ENCODE results near the gene MINK1.
"Not testable (repeated sequence)": the region's sequence is repeated elsewhere in the genome, so short reads cannot be mapped to it uniquely, and the experiment has no call there.

The MINK1 gene

GRCh38 chr17:4863321-4863720 is 30.2 kb downstream of the MINK1 start:
- Mint-ChIP-seq H3K27me3 (no peaks in the 10 kb centered on the region), H3K36me3 (peaks cover 6% of the 10 kb centered on the region), H3K4me1 (ENCODE audit: low read depth) (peaks cover 8% of the 10 kb centered on the region), H3K4me3 (no peak overlapping the region), H3K9me3 (ENCODE audit: low read depth) (no peaks in the 10 kb centered on the region), H3K27ac (no peak overlapping the region)

- H3K36me3 Mint-ChIP-seq; H3K27me3 Mint-ChIP-seq; H3K9me3 Mint-ChIP-seq (ENCODE audit: low read depth); H3K27ac Mint-ChIP-seq; H3K4me3 Mint-ChIP-seq; H3K4me1 Mint-ChIP-seq (ENCODE audit: low read depth): not testable (repeated sequence)
Measured at GRCh38 chr17:4867535-4867934, 34.4 kb downstream of the MINK1 start.

DNA sequence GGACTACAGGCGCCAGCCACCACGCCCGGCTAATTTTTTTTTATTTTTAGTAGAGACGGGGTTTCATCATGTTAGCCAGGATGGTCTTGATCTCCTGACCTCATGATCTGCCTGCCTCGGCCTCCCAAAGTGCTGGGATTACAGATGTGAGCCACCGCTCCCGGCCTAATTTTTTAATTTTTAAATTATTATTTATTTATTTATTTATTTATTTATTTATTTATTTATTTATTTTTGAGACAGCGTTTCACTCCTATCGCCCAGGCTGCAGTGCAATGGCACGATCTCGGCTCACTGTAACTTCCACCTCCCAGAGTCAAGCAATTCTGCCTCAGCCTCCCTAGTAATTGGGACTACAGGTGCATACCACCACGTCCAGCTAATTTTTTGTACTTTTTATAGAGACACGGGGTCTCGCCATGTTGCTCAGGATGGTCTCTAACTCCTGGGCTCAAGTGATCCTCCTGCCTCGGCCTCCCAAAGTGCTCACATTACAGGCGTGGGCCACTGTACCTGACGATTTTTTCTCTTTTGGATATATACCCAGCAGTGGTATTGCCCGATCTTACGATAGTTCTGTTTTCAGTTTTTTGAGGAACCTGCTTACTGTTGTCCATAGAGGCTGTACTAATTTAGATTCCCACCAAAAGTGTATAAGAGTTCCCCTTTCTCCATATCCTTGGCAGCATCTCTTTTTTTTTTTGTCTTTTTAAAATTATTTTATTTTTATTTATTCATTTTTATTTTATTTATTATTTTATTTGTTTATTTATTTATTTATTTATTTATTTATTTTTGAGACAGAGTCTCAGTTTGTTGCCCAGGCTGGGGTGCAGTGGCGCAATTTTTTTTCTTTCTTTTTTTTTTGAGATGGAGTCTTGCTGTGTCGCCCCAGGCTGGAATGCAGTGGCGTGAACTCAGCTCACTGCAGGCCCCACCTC is 36.2 kb downstream of the MINK1 start:
- H3K4me1 Mint-ChIP-seq (ENCODE audit: low read depth); H3K27me3 Mint-ChIP-seq; H3K9me3 Mint-ChIP-seq (ENCODE audit: low read depth); H3K27ac Mint-ChIP-seq; H3K4me3 Mint-ChIP-seq; H3K36me3 Mint-ChIP-seq: not testable (repeated sequence)

- H3K9me3 Mint-ChIP-seq (ENCODE audit: low read depth): no peaks in the 10 kb centered on the region
- H3K27me3 Mint-ChIP-seq: no peaks in the 10 kb centered on the region
- peaks cover 5% of the 10 kb centered on the region for H3K36me3 Mint-ChIP-seq
- peaks cover 6% of the 10 kb centered on the region for H3K4me1 Mint-ChIP-seq (ENCODE audit: low read depth)
- no peak overlapping the region for H3K4me3 Mint-ChIP-seq
- H3K27ac Mint-ChIP-seq: no peak overlapping the region
Measured at GRCh38 chr17:4870855-4871254, 37.7 kb downstream of the MINK1 start.

GRCh38 chr17:4872786-4873185 is 39.6 kb downstream of the MINK1 start:
- H3K9me3 Mint-ChIP-seq (ENCODE audit: low read depth): no peaks in the 10 kb centered on the region
- H3K36me3 Mint-ChIP-seq: peaks cover 5% of the 10 kb centered on the region
- H3K27me3 Mint-ChIP-seq: no peaks in the 10 kb centered on the region
- peak overlapping the region; percentile 46 for H3K27ac Mint-ChIP-seq
- H3K4me1 Mint-ChIP-seq (ENCODE audit: low read depth): peaks cover 7% of the 10 kb centered on the region
- H3K4me3 Mint-ChIP-seq: no peak overlapping the region

- peaks cover 7% of the 10 kb centered on the region for H3K4me1 Mint-ChIP-seq (ENCODE audit: low read depth)
- H3K9me3 Mint-ChIP-seq (ENCODE audit: low read depth): no peaks in the 10 kb centered on the region
- no peak overlapping the region for H3K4me3 Mint-ChIP-seq
- H3K27me3 Mint-ChIP-seq: no peaks in the 10 kb centered on the region
- peaks cover 2% of the 10 kb centered on the region for H3K36me3 Mint-ChIP-seq
- H3K27ac Mint-ChIP-seq: no peak overlapping the region
Measured at GRCh38 chr17:4877089-4877488, 43.9 kb downstream of the MINK1 start.

- no peak overlapping the region for H3K27ac Mint-ChIP-seq
- H3K4me3 Mint-ChIP-seq: no peak overlapping the region
- H3K36me3 Mint-ChIP-seq: no peaks in the 10 kb centered on the region
- H3K4me1 Mint-ChIP-seq (ENCODE audit: low read depth): peaks cover 6% of the 10 kb centered on the region
- H3K27me3 Mint-ChIP-seq: no peaks in the 10 kb centered on the region
- no peaks in the 10 kb centered on the region for H3K9me3 Mint-ChIP-seq (ENCODE audit: low read depth)
Measured at GRCh38 chr17:4879601-4880000, 46.5 kb downstream of the MINK1 start.

DNA sequence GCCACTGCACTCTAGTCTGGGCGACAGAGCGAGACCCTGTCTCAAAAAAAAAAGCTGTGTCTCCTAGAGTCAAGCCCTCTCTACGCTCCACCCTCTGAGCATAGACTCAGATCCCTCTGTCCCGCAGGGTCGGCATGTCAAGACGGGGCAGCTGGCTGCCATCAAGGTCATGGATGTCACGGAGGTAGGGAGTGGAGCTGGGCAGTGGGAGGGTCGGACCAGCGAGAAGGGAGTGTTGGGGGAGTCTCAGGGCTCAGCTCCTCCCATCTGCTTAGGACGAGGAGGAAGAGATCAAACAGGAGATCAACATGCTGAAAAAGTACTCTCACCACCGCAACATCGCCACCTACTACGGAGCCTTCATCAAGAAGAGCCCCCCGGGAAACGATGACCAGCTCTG is 47.7 kb downstream of the MINK1 start:
- H3K27me3 Mint-ChIP-seq: no peaks in the 10 kb centered on the region
- peaks cover 6% of the 10 kb centered on the region for H3K4me1 Mint-ChIP-seq (ENCODE audit: low read depth)
- H3K36me3 Mint-ChIP-seq: no peaks in the 10 kb centered on the region
- no peak overlapping the region for H3K4me3 Mint-ChIP-seq
- H3K27ac Mint-ChIP-seq: no peak overlapping the region
- no peaks in the 10 kb centered on the region for H3K9me3 Mint-ChIP-seq (ENCODE audit: low read depth)

GRCh38 chr17:4881761-4882555 is 48.8 kb downstream of the MINK1 start:
- H3K27ac Mint-ChIP-seq: no peak overlapping the region
- no peaks in the 10 kb centered on the region for H3K9me3 Mint-ChIP-seq (ENCODE audit: low read depth)
- no peak overlapping the region for H3K4me3 Mint-ChIP-seq
- H3K27me3 Mint-ChIP-seq: no peaks in the 10 kb centered on the region
- H3K4me1 Mint-ChIP-seq (ENCODE audit: low read depth): peaks cover 4% of the 10 kb centered on the region
- no peaks in the 10 kb centered on the region for H3K36me3 Mint-ChIP-seq

- H3K4me1 Mint-ChIP-seq (ENCODE audit: low read depth): peaks cover 1% of the 10 kb centered on the region
- no peaks in the 10 kb centered on the region for H3K9me3 Mint-ChIP-seq (ENCODE audit: low read depth)
- no peaks in the 10 kb centered on the region for H3K27me3 Mint-ChIP-seq
- peaks cover 3% of the 10 kb centered on the region for H3K36me3 Mint-ChIP-seq
- H3K4me3 Mint-ChIP-seq: no peak overlapping the region
- no peak overlapping the region for H3K27ac Mint-ChIP-seq
Measured at GRCh38 chr17:4884489-4884888, 51.3 kb downstream of the MINK1 start.

GRCh38 chr17:4886830-4887229 is 53.7 kb downstream of the MINK1 start:
- Mint-ChIP-seq H3K9me3 (ENCODE audit: low read depth) (no peaks in the 10 kb centered on the region), H3K4me1 (ENCODE audit: low read depth) (no peaks in the 10 kb centered on the region), H3K27ac (no peak overlapping the region), H3K27me3 (no peaks in the 10 kb centered on the region), H3K36me3 (peaks cover 3% of the 10 kb centered on the region), H3K4me3 (no peak overlapping the region)

DNA sequence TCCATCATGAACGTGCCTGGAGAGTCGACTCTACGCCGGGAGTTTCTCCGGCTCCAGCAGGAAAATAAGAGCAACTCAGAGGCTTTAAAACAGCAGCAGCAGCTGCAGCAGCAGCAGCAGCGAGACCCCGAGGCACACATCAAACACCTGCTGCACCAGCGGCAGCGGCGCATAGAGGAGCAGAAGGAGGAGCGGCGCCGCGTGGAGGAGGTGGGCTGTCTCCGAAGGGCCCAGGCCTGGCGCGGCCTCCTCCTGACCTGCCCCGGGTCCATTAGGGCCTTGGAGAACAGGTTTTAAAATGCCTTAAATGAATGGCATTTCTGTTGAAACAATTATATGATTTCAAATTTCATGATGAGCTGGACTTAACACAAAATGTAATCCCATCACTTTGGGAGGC is 54.4 kb downstream of the MINK1 start:
- Mint-ChIP-seq H3K4me3 (no peak overlapping the region), H3K36me3 (peaks cover 3% of the 10 kb centered on the region), H3K27me3 (no peaks in the 10 kb centered on the region), H3K9me3 (ENCODE audit: low read depth) (no peaks in the 10 kb centered on the region), H3K4me1 (ENCODE audit: low read depth) (no peaks in the 10 kb centered on the region), H3K27ac (no peak overlapping the region)

GRCh38 chr17:4891411-4892410 is 58.6 kb downstream of the MINK1 start:
- Mint-ChIP-seq H3K36me3 (peaks cover 3% of the 10 kb centered on the region), H3K27ac (no peak overlapping the region), H3K4me1 (ENCODE audit: low read depth) (no peaks in the 10 kb centered on the region), H3K9me3 (ENCODE audit: low read depth) (no peaks in the 10 kb centered on the region), H3K4me3 (no peak overlapping the region), H3K27me3 (no peaks in the 10 kb centered on the region)

DNA sequence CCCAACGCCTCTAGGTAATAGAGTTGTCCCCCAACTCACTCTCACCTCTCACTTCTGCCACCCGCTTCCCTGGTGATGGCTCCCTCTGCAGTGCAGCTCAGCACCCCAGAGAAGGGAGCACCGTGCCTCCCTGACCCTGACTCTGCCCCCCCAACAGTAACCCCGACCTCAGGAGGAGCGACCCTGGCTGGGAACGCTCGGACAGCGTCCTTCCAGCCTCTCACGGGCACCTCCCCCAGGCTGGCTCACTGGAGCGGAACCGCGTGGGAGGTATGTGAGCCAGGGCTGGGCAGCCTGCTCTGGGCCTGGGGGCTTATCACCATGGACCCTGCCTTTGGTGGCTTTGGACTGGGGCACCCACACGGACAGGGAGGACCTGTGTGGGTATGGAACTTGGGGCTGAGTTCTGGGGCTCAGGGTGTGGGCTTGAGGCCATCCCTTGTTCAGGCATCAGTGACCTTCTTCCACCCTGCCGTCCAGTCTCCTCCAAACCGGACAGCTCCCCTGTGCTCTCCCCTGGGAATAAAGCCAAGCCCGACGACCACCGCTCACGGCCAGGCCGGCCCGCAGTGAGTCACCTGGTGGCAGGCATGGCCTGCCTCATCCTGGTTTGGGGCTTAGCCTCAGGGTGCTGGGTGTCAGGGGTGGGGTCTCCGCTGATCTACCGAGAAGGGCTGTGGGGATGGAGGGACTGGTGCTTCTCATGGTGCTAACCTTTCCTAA is 59.5 kb downstream of the MINK1 start:
- Mint-ChIP-seq H3K4me3 (no peak overlapping the region), H3K27ac (no peak overlapping the region), H3K9me3 (ENCODE audit: low read depth) (no peaks in the 10 kb centered on the region), H3K27me3 (no peaks in the 10 kb centered on the region), H3K36me3 (peaks cover 3% of the 10 kb centered on the region), H3K4me1 (ENCODE audit: low read depth) (no peaks in the 10 kb centered on the region)

Data from activated naive CD8-positive, alpha-beta T cell (primary cell).